H1 (cell line): ENCODE measurements around the gene WDR45. TPM values are rescaled to one million over a fixed set of nuclear protein-coding genes. Genes with fewer than 3 reads are reported as not detected.

Experiments used
- CREB1 ChIP-seq: IDR thresholded peaks from 2 replicates; pipeline ENCODE4 v1.6.1; 2012; ENCODE audit warnings: inconsistent platforms
- CTBP2 ChIP-seq: IDR thresholded peaks from 2 replicates; pipeline ENCODE4 v1.7.0; 2011; ENCODE audit warnings: borderline replicate concordance, mild to moderate bottlenecking, moderate library complexity, mixed read lengths, low read length; ENCODE audit not compliant: insufficient read depth, insufficient read length
- CTCF ChIP-seq, 3 experiments: IDR thresholded peaks; 1 replicate in 2 of 3; 2 replicates in 1 of 3; pipeline versions ENCODE4 v1.5.1 to v1.6.1; 2011; ENCODE audit warnings: low read length in 3 of 3, mild to moderate bottlenecking in 3 of 3, inconsistent platforms in 2 of 3, low read depth in 1 of 3, moderate library complexity in 1 of 3; ENCODE audit not compliant: insufficient read depth in 1 of 3; ENCODE audit errors: control extremely low read depth in 1 of 3
- HDAC6 ChIP-seq: IDR thresholded peaks from one replicate; pipeline ENCODE4 v1.7.1; 2012; ENCODE audit warnings: low read depth, mild to moderate bottlenecking, inconsistent platforms, low read length, moderate library complexity
- JUND ChIP-seq: IDR thresholded peaks from 2 replicates; pipeline ENCODE4 v1.6.1; 2011; ENCODE audit warnings: mild to moderate bottlenecking, improper control_type of control experiment, low read length
- SAP30 ChIP-seq: fragments of 300-600 bp; sonication (generic); IDR thresholded peaks from 2 replicates; pipeline ENCODE4 v1.7.1; 2012; ENCODE audit warnings: low read length, moderate library complexity, mild to moderate bottlenecking, inconsistent platforms; ENCODE audit not compliant: insufficient read depth, insufficient replicate concordance
- SUZ12 ChIP-seq: fragments of 200-600 bp; sonication (generic); IDR thresholded peaks from 2 replicates; pipeline ENCODE4 v1.6.1; 2012; ENCODE audit warnings: mild to moderate bottlenecking, inconsistent platforms, low read length, moderate library complexity, mixed read lengths
- YY1 ChIP-seq: IDR thresholded peaks from 2 replicates; pipeline ENCODE4 v1.6.1; 2011; ENCODE audit warnings: low read depth, mild to moderate bottlenecking, low read length
- polyA plus RNA-seq, 7 experiments: library from polyadenylated mRNA; depleted of rRNA in 3 of 7; stranded (reverse) in 5 of 7; unstranded in 2 of 7; fragments of >200 nt in 5 of 7; fragments of 200-250 nt in 2 of 7; gene quantifications; 1 replicate in 5 of 7; 2 replicates in 1 of 7; 4 replicates in 1 of 7; pipeline versions ENCODE4 v1.2.1 to v1.2.3, GENCODE V29; 2011 to 2013; ENCODE audit warnings: missing spikeins in 2 of 7, mixed read lengths in 2 of 7
- total RNA-seq: library from RNA; stranded (reverse); fragmentation: NEBNext Ultra II Directional; extraction: Animal tissue kit (Norgen Biotek cat#: 25700); gene quantifications from 2 replicates; pipeline ENCODE4 v1.2.1, GENCODE V29; 2021

WDR45 gene
- total and polyA plus RNA-seq, 2 of the 8 experiments (the other 6 are each of a cell fraction or from before 2014, with no cell fraction given) = 27.9 to 49.7 TPM

- TF ChIP-seq SUZ12 (no peak), JUND (no peak), YY1 (no peak), CREB1 (no peak), CTBP2 (no peak), SAP30 (peak; percentile 40), CTCF (IDR thresholded peaks at IDR 0.05; ENCODE audit: control extremely low read depth in 1 of 3, insufficient read depth in 1 of 3, low read depth in 1 of 3, low read length in 3 of 3) (no peak), HDAC6 (no peak)
Observed at GRCh38 chrX:49039598-49040375, 39.9 kb downstream of the WDR45 start (continued).
